Fibroblast of lung (primary cell): ENCODE results near the gene CBLC. TPM values are rescaled to one million over a fixed set of nuclear protein-coding genes. Genes with fewer than 3 reads are reported as not detected.

Source experiments
- DNase-seq, 2 donors: peaks; one replicate each; pipeline versions ENCODE4 v3.0.0 to v3.0.0-alpha.2; 2010; ENCODE audit warnings: low read depth in 2 of 2
- H2AFZ ChIP-seq: 2 replicates; pipeline ENCODE4 v1.5.1; 2012; ENCODE audit warnings: low read length, control low read depth, inconsistent platforms
- H3K27ac ChIP-seq: 2 replicates; pipeline ENCODE4 v1.5.1; 2011; ENCODE audit warnings: low read length, control low read depth; ENCODE audit not compliant: insufficient read depth
- H3K27me3 ChIP-seq: 2 replicates; pipeline ENCODE4 v1.5.1; 2011; ENCODE audit warnings: mild to moderate bottlenecking, low read length; ENCODE audit not compliant: control insufficient read depth, insufficient read depth
- H3K36me3 ChIP-seq: 2 replicates; pipeline ENCODE4 v1.5.1; 2011; ENCODE audit warnings: low read length; ENCODE audit not compliant: control insufficient read depth, insufficient read depth
- H3K4me1 ChIP-seq: 2 replicates; pipeline ENCODE4 v1.5.1; 2011; ENCODE audit warnings: low read length; ENCODE audit not compliant: control insufficient read depth, insufficient read depth; ENCODE audit errors: extremely low read depth
- H3K4me2 ChIP-seq: 2 replicates; pipeline ENCODE4 v1.5.1; 2011; ENCODE audit warnings: low read length, control low read depth; ENCODE audit not compliant: insufficient read depth; ENCODE audit errors: extremely low read depth
- H3K4me3 ChIP-seq, 4 experiments: fragments of 200-600 bp in 1 of 4; sonication (generic) in 1 of 4; replicated peaks in 1 of 4; 2 replicates each; pipeline ENCODE4 v1.5.1; 2011 to 2016; ENCODE audit warnings: low read length in 4 of 4, low read depth in 3 of 4, mild to moderate bottlenecking in 3 of 4, control low read depth in 2 of 4, inconsistent platforms in 1 of 4, mixed read lengths in 1 of 4; ENCODE audit not compliant: insufficient read depth in 1 of 4; ENCODE audit errors: control extremely low read depth in 1 of 4
- H3K79me2 ChIP-seq: 2 replicates; pipeline ENCODE4 v1.5.1; 2012; ENCODE audit warnings: mild to moderate bottlenecking, low read length, inconsistent platforms; ENCODE audit not compliant: control insufficient read depth, insufficient read depth
- H3K9ac ChIP-seq: 2 replicates; pipeline ENCODE4 v1.5.1; 2011; ENCODE audit warnings: mild to moderate bottlenecking, low read length, control low read depth; ENCODE audit not compliant: insufficient read depth
- H3K9me3 ChIP-seq: 2 replicates; pipeline ENCODE4 v1.5.1; 2012; ENCODE audit warnings: low read depth, low read length; ENCODE audit not compliant: control insufficient read depth, insufficient read depth
- H4K20me1 ChIP-seq: 2 replicates; pipeline ENCODE4 v1.5.1; 2011; ENCODE audit warnings: low read length; ENCODE audit not compliant: control insufficient read depth, insufficient read depth; ENCODE audit errors: extremely low read depth
- EZH2 ChIP-seq: IDR thresholded peaks from 2 replicates; pipeline ENCODE4 v1.5.1; 2012; ENCODE audit warnings: low read length, control low read depth, mild to moderate bottlenecking; ENCODE audit errors: missing control alignments
- polyA minus RNA-seq: library from RNA; depleted of rRNA, polyadenylated mRNA; stranded (reverse); fragments of >200 nt; gene quantifications from 2 replicates; pipeline ENCODE4 v1.2.3, GENCODE V29; 2011; ENCODE audit warnings: low replicate concordance
- polyA plus RNA-seq, 2 donors: library from polyadenylated mRNA; depleted of rRNA in 1 of 2; stranded (reverse) in 1 of 2; unstranded in 1 of 2; fragments of >200 nt; gene quantifications; 2 replicates each; pipeline ENCODE4 v1.2.1, GENCODE V29; 2011 to 2012; ENCODE audit warnings: missing spikeins in 1 of 2
- total RNA-seq: library from RNA; depleted of rRNA; stranded (reverse); fragments of >200 nt; gene quantifications from 2 replicates; pipeline ENCODE4 v1.2.1, GENCODE V29; 2014
- TF ChIP-seq, protein P1 (sequence below), 2 donors: IDR thresholded peaks in 1 of 2; conservative IDR thresholded peaks in 1 of 2; 1 replicate in 1 of 2; 2 replicates in 1 of 2; pipeline ENCODE4 v1.5.1; 2011 to 2012; ENCODE audit warnings: low read length in 2 of 2, control low read depth in 1 of 2, inconsistent platforms in 1 of 2, low read depth in 1 of 2, mild to moderate bottlenecking in 1 of 2

Gene CBLC, protein sequence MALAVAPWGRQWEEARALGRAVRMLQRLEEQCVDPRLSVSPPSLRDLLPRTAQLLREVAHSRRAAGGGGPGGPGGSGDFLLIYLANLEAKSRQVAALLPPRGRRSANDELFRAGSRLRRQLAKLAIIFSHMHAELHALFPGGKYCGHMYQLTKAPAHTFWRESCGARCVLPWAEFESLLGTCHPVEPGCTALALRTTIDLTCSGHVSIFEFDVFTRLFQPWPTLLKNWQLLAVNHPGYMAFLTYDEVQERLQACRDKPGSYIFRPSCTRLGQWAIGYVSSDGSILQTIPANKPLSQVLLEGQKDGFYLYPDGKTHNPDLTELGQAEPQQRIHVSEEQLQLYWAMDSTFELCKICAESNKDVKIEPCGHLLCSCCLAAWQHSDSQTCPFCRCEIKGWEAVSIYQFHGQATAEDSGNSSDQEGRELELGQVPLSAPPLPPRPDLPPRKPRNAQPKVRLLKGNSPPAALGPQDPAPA
- total RNA-seq (under 0.01 and 0.33 TPM in 2 replicates), polyA plus RNA-seq (0.06 TPM in 1 of 2 replicates, not detected in the other), polyA minus RNA-seq (not detected in 2 replicates)
- polyA plus RNA-seq (2012), result not detected in 2 replicates

DNA sequence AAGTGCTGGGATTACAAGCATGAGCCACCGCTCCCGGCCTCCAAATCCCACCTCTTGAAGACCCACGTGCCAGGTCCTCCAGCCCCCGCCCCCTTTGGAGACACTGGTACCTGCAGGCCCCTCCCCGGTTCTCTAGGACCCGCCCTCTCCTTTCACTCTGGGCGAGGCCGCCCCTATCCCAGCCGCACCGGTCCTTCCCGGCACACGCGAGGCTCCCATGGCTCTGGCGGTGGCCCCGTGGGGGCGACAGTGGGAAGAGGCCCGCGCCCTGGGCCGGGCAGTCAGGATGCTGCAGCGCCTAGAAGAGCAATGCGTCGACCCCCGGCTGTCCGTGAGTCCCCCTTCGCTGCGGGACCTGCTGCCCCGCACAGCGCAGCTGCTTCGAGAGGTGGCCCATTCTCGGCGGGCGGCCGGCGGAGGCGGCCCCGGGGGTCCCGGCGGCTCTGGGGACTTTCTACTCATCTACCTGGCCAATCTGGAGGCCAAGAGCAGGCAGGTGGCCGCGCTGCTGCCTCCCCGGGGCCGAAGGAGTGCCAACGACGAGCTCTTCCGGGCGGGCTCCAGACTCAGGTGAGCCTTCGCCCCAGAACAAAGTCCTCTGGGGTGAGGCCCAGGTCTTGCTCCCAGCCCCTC, at the start of gene CBLC:
CBLC (plus strand) TSS at position 176 of the 633 bp plus-strand sequence; CDS start at position 218, 42 bp downstream.
- TF ChIP-seq EZH2, result no peak
- TF ChIP-seq, protein P1, sequence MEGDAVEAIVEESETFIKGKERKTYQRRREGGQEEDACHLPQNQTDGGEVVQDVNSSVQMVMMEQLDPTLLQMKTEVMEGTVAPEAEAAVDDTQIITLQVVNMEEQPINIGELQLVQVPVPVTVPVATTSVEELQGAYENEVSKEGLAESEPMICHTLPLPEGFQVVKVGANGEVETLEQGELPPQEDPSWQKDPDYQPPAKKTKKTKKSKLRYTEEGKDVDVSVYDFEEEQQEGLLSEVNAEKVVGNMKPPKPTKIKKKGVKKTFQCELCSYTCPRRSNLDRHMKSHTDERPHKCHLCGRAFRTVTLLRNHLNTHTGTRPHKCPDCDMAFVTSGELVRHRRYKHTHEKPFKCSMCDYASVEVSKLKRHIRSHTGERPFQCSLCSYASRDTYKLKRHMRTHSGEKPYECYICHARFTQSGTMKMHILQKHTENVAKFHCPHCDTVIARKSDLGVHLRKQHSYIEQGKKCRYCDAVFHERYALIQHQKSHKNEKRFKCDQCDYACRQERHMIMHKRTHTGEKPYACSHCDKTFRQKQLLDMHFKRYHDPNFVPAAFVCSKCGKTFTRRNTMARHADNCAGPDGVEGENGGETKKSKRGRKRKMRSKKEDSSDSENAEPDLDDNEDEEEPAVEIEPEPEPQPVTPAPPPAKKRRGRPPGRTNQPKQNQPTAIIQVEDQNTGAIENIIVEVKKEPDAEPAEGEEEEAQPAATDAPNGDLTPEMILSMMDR (conservative IDR thresholded peaks at IDR 0.05 in 1 of 2, IDR thresholded peaks at IDR 0.05 in 1 of 2; ENCODE audit: low read depth in 1 of 2, low read length in 2 of 2), result no peak
- Histone ChIP-seq H3K9me3 (no peaks in the 10 kb centered on the region), H3K36me3 (no peaks in the 10 kb centered on the region), H3K27ac (no peak within 1 kb of the TSS), H3K4me1 (peaks cover 13% of the 10 kb centered on the region), H3K4me3 (no peak within 1 kb of the TSS), H4K20me1 (no peaks in the 10 kb centered on the region), H2AFZ (no peak within 1 kb of the TSS), H3K4me2 (no peak within 1 kb of the TSS), H3K79me2 (no peaks in the 10 kb centered on the region), H3K27me3 (no peaks in the 10 kb centered on the region), H3K9ac (no peak within 1 kb of the TSS)
- DNase-seq, result no peak

DNA sequence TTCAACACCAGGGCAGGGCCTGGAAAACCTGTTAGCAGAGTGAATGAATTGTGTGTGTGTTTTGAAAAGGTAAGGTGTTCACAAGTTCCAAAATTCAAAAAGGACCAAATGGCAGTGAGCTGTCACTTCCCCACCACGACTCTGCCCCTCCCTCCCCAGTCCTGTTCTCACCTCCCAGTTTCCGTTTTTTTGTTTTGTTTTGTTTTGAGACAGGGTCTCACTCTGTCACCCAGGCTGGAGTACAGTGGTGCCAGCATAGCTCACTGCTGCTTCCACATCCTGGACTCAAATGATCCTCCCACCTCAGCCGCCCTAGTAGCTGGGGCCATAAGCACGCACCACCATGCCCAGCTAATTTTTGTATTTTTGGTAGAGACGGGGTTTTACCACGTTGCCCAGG, 49.5 kb upstream of the CBLC start:
- H3K79me2 ChIP-seq, result no peaks in the 10 kb centered on the region
- no peaks in the 10 kb centered on the region for H4K20me1 ChIP-seq
- no peak overlapping the region for H3K9ac ChIP-seq
- H3K4me2 ChIP-seq, result no peak overlapping the region
- no peak overlapping the region for H3K4me3 ChIP-seq
- H3K9me3 ChIP-seq, result no peaks in the 10 kb centered on the region
- no peaks in the 10 kb centered on the region for H3K36me3 ChIP-seq
- no peak for DNase-seq
- peak overlapping the region; percentile 37 for H2AFZ ChIP-seq
- H3K27ac ChIP-seq, result no peak overlapping the region
- TF ChIP-seq EZH2, result no peak
- TF ChIP-seq, protein P1 (conservative IDR thresholded peaks at IDR 0.05 in 1 of 2, IDR thresholded peaks at IDR 0.05 in 1 of 2; ENCODE audit: low read depth in 1 of 2, low read length in 2 of 2), result no peak
- no peaks in the 10 kb centered on the region for H3K27me3 ChIP-seq
- H3K4me1 ChIP-seq, result peaks cover 5% of the 10 kb centered on the region

DNA sequence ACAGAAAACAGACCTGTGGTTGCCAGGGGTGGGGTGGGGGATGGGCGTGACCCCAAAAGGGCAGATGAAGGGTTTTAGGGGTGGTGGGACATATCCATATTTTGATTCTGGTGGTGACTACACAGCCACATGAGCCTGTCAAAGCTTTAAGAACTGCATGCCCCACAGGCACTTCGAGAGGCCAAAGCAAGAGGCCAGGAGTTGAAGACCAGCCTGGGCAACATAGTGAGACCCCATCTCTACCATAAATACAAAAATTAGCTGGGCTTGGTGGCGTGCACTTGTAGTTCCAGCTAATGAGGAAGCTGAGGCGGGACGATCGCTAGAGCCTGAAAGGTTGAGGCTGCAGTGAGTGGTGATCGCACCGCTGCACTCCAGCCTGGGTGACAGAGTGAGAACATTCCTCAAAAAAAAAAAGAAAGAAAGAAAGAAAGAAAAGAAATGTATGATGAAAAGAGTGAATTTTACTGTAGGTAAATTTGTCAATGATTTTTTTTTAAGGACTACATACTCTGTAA, 48.1 kb upstream of the CBLC start:
- no peaks in the 10 kb centered on the region for H3K27me3 ChIP-seq
- H3K4me3 ChIP-seq, result no peak overlapping the region
- peaks cover 2% of the 10 kb centered on the region for H3K4me1 ChIP-seq
- H3K9ac ChIP-seq, result no peak overlapping the region
- no peaks in the 10 kb centered on the region for H4K20me1 ChIP-seq
- H3K9me3 ChIP-seq, result no peaks in the 10 kb centered on the region
- H3K36me3 ChIP-seq, result no peaks in the 10 kb centered on the region
- no peaks in the 10 kb centered on the region for H3K79me2 ChIP-seq
- no peak overlapping the region for H3K4me2 ChIP-seq
- H3K27ac ChIP-seq, result no peak overlapping the region
- no peak for TF ChIP-seq EZH2
- TF ChIP-seq, protein P1 (conservative IDR thresholded peaks at IDR 0.05 in 1 of 2, IDR thresholded peaks at IDR 0.05 in 1 of 2; ENCODE audit: low read depth in 1 of 2, low read length in 2 of 2), result no peak
- no peak overlapping the region for H2AFZ ChIP-seq
- no peak for DNase-seq
